Activated naive CD8-positive, alpha-beta T cell treated with anti-CD3 and anti-CD28 coated beads, Interleukin-2, amount 50 U/mL, for 24 hours (primary cell): ENCODE results near the gene DCP1B.

ENCODE experiments used
- ATAC-seq: fragments of 150-1000 bp; cut with Tn5 transposase; one replicate; pipeline ENCODE4 v1.10.0; 2021
- DNase-seq: peaks from one replicate; pipeline ENCODE4 v3.0.0; 2021
- H3K27ac Mint-ChIP-seq: one replicate; pipeline ENCODE4 v1.8.0; 2021; ENCODE audit warnings: mild to moderate bottlenecking, mixed read lengths
- H3K27me3 Mint-ChIP-seq: one replicate; pipeline ENCODE4 v1.8.0; 2021; ENCODE audit warnings: mixed read lengths
- H3K36me3 Mint-ChIP-seq: one replicate; pipeline ENCODE4 v1.8.0; 2021; ENCODE audit warnings: low read depth, mixed read lengths
- H3K4me1 Mint-ChIP-seq: one replicate; pipeline ENCODE4 v1.8.0; 2021; ENCODE audit warnings: mixed read lengths
- H3K4me3 Mint-ChIP-seq: one replicate; pipeline ENCODE4 v1.8.0; 2021; ENCODE audit warnings: mild to moderate bottlenecking, moderate library complexity, mixed read lengths
- H3K9me3 Mint-ChIP-seq: one replicate; pipeline ENCODE4 v1.8.0; 2021; ENCODE audit warnings: mixed read lengths

Gene DCP1B

DNA sequence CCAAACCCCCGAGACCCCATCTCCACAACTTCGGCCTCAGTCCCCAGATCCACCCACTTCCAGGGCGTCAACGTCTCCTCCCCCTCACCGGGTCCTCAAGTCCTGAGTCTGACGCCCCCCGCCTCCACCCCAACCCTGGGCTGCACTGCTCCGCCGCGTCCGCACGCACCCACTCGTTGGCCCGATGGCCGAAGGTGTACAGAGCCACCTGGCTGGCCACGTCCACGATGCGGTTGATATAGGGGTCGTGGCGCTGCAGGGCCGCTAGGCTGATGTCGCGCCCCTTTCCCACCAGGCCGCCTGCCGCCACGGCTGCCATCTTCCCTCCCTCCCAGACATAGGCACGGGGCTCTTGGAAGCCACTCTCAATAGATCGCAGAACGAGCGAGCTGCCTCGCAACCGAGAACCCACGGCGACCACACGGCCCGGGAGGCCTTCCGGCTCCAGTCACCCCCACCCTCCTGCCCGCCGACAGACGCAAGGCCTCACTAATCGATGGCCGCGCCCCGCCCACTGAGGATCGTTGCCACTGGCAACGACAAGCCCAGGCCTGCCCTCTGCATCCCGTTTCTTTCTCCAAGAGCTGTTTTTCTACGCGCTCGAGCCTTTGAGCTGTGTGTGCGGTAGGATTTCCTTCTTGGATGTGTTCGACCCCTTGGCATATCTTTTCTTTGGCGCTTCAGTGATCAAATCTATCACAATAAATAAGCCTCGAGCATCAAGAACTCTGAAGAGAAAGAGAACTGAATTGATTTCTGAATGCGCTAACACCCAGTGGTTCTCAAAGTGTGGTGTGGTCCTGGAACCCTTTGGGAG, at the start of gene DCP1B:
TSS of gene DCP1B (minus strand) at position 345 of the 817 bp plus-strand sequence. CDS start at position 319, 26 bp downstream.
- Mint-ChIP-seq H3K4me3 (peak within 1 kb of the TSS; percentile 94), H3K36me3 (no peaks in the 10 kb centered on the region), H3K27ac (peak within 1 kb of the TSS; percentile 98), H3K27me3 (no peaks in the 10 kb centered on the region), H3K9me3 (no peaks in the 10 kb centered on the region), H3K4me1 (peaks cover 20% of the 10 kb centered on the region)
- DNase-seq: peak; percentile 94
- ATAC-seq: peak; percentile 100

- H3K27ac Mint-ChIP-seq: no peak overlapping the region
- H3K36me3 Mint-ChIP-seq: no peaks in the 10 kb centered on the region
- DNase-seq: no peak
- ATAC-seq: no peak
- no peaks in the 10 kb centered on the region for H3K9me3 Mint-ChIP-seq
- no peak overlapping the region for H3K4me3 Mint-ChIP-seq
- peaks cover 64% of the 10 kb centered on the region for H3K27me3 Mint-ChIP-seq
- peaks cover 20% of the 10 kb centered on the region for H3K4me1 Mint-ChIP-seq
These were observed 49.4 kb upstream of the DCP1B start for GRCh38 chr12:2053691-2054090.

- H3K27me3 Mint-ChIP-seq: peaks cover 68% of the 10 kb centered on the region
- H3K9me3 Mint-ChIP-seq: no peaks in the 10 kb centered on the region
- H3K4me3 Mint-ChIP-seq: peak within 1 kb of the TSS; percentile 70
- DNase-seq (peak; percentile 40), ATAC-seq (peak; percentile 70)
- no peak within 1 kb of the TSS for H3K27ac Mint-ChIP-seq
- no peaks in the 10 kb centered on the region for H3K36me3 Mint-ChIP-seq
- H3K4me1 Mint-ChIP-seq: peaks cover 20% of the 10 kb centered on the region
These were observed 48.8 kb upstream of the DCP1B start, which contains the start of gene CACNA1C for GRCh38 chr12:2052826-2053678. TSS of gene CACNA1C (plus strand) at chr12:2052987. CDS start at chr12:2053563, 576 bp downstream.

- DNase-seq: no peak
- Mint-ChIP-seq H3K36me3 (no peaks in the 10 kb centered on the region), H3K9me3 (no peaks in the 10 kb centered on the region), H3K27ac (no peak overlapping the region), H3K4me1 (peaks cover 20% of the 10 kb centered on the region), H3K27me3 (peaks cover 67% of the 10 kb centered on the region), H3K4me3 (peak overlapping the region; percentile 27)
- no peak for ATAC-seq
These were observed 47.7 kb upstream of the DCP1B start for GRCh38 chr12:2051700-2052621.

DNA sequence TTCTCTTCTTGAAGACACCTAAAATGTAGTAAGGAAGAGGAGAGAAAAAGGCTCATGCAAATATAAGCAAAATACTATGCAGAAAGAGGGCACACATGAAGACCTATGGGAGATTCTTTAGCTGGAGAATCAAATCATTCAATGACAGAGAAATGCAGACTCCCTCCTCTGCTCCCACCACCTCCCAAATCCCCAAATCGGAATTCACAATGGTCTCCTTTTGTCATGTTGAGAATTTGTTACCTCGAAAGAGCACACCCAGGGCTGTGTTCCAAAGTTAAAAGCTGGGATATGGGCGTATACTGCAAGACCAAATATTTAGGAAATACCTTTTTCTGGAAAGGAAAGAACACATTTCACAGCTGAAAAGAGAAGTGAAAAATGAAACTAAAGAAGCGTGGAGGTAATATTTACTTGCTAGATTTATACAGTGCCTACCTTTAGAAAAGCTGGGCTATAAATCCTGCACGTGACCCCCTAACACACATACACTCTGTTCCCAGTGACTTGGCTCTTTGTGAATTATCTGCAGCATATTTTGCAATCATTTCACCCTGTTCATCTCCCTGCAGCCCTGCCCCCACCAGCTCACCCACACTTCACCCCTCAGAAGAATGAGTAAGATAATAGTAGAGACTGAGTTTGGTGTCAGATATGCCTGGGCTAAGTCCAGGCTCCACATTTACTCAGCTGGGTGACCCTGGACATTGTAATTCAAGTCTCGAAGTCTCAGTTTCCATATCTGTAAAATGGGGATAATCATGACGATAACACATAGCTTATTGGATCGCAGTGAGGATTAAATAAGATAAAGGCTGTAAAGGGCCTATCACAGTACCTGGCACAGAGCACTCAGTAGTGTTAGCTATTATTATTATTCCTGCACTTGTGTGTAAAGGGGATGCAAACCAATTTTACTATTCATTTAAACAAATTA, 45.6 kb upstream of the DCP1B start:
- H3K4me3 Mint-ChIP-seq: no peak overlapping the region

DNA sequence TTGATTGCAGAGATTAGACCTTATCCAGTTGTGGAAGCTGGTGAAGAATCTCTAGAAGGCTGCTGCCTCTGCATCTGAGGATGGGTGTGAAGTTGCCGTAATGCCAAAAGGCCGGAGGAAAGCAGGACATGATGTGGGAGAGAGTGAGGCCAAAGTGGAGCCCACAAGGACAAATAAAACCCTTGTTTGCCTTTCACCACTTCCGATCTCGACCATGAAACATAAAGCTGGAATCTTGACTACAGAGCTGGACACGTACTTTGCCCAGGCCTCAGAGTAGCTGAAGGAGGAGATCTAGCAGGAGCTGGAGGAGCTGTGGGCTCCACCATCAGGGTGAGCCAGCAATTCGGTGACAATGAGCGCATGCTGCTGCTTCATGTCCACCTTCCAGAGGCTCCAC, 43.5 kb upstream of the DCP1B start:
- DNase-seq: no peak
- Mint-ChIP-seq H3K36me3 (no peaks in the 10 kb centered on the region), H3K9me3 (no peaks in the 10 kb centered on the region), H3K4me1 (peaks cover 11% of the 10 kb centered on the region), H3K4me3 (no peak overlapping the region), H3K27me3 (peaks cover 51% of the 10 kb centered on the region), H3K27ac (no peak overlapping the region)
- ATAC-seq: no peak

More for the DNA sequence above, 45.6 kb upstream of the DCP1B start:
- Mint-ChIP-seq H3K36me3 (no peaks in the 10 kb centered on the region), H3K9me3 (no peaks in the 10 kb centered on the region), H3K4me1 (peaks cover 20% of the 10 kb centered on the region), H3K27ac (no peak overlapping the region), H3K27me3 (peaks cover 54% of the 10 kb centered on the region)
- DNase-seq (no peak), ATAC-seq (no peak)

DNA sequence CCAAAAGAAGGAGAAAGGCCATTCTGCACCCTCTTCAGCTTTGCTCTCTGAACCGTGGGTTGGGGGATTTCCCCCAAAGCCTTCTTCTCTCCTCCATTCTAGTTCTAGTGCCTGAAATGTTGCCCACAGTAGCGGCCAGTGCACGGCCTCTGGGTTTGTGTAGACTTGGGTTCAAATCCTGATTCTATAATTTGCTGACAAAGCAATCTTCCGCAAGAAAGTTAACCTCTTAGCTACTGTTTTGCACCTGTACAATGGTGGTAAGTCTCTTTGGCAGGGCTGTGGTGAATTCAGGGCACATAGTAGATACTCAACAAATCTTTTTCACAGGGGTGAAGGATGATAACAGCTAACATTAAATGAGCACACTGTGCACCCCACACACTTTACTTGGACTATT, 42.7 kb upstream of the DCP1B start:
- no peak overlapping the region for H3K27ac Mint-ChIP-seq
- H3K4me3 Mint-ChIP-seq: no peak overlapping the region
- no peaks in the 10 kb centered on the region for H3K9me3 Mint-ChIP-seq
- peaks cover 48% of the 10 kb centered on the region for H3K27me3 Mint-ChIP-seq
- no peaks in the 10 kb centered on the region for H3K36me3 Mint-ChIP-seq
- ATAC-seq (no peak), DNase-seq (no peak)
- peaks cover 9% of the 10 kb centered on the region for H3K4me1 Mint-ChIP-seq

DNA sequence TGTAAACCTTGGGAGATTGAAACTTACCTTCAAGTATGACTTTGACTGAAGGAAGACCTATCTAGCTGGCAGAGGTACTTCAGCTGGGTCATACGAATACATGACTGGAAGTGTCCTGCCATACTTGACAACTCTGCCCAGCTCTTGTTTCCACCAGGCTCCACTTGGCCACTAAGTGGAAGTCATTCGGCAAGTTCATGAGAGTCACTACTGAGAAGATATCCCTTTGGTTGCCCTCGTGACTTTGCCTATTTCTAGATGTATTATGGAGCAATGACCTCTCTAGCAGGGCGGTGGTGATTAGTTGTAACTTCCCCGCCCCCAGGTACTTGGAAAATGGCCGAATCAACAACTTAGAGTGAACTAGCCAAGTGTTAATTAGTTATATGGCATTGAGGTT, 39.9 kb upstream of the DCP1B start:
- Mint-ChIP-seq H3K4me1 (no peaks in the 10 kb centered on the region), H3K27ac (no peak overlapping the region), H3K4me3 (no peak overlapping the region), H3K9me3 (no peaks in the 10 kb centered on the region), H3K27me3 (peaks cover 31% of the 10 kb centered on the region), H3K36me3 (no peaks in the 10 kb centered on the region)
- ATAC-seq: no peak
- DNase-seq: no peak

- no peak for ATAC-seq
- Mint-ChIP-seq H3K4me1 (no peaks in the 10 kb centered on the region), H3K9me3 (no peaks in the 10 kb centered on the region), H3K27ac (no peak overlapping the region), H3K4me3 (no peak overlapping the region), H3K27me3 (peaks cover 24% of the 10 kb centered on the region), H3K36me3 (no peaks in the 10 kb centered on the region)
- no peak for DNase-seq
These were observed 38.8 kb upstream of the DCP1B start for GRCh38 chr12:2043054-2043453.

GRCh38 chr12:2039034-2039433, 34.8 kb upstream of the DCP1B start:
- peaks cover 28% of the 10 kb centered on the region for H3K27me3 Mint-ChIP-seq
- H3K4me1 Mint-ChIP-seq: peaks cover 12% of the 10 kb centered on the region
- DNase-seq (no peak), ATAC-seq (no peak)
- H3K9me3 Mint-ChIP-seq: no peaks in the 10 kb centered on the region
- no peak overlapping the region for H3K4me3 Mint-ChIP-seq
- no peak overlapping the region for H3K27ac Mint-ChIP-seq
- H3K36me3 Mint-ChIP-seq: no peaks in the 10 kb centered on the region

- peaks cover 35% of the 10 kb centered on the region for H3K27me3 Mint-ChIP-seq
- DNase-seq (no peak), ATAC-seq (no peak)
- H3K9me3 Mint-ChIP-seq: no peaks in the 10 kb centered on the region
- peaks cover 12% of the 10 kb centered on the region for H3K4me1 Mint-ChIP-seq
- no peaks in the 10 kb centered on the region for H3K36me3 Mint-ChIP-seq
- H3K4me3 Mint-ChIP-seq: peak overlapping the region; percentile 63
- no peak overlapping the region for H3K27ac Mint-ChIP-seq
These were observed 31.3 kb upstream of the DCP1B start for GRCh38 chr12:2035431-2036055.

DNA sequence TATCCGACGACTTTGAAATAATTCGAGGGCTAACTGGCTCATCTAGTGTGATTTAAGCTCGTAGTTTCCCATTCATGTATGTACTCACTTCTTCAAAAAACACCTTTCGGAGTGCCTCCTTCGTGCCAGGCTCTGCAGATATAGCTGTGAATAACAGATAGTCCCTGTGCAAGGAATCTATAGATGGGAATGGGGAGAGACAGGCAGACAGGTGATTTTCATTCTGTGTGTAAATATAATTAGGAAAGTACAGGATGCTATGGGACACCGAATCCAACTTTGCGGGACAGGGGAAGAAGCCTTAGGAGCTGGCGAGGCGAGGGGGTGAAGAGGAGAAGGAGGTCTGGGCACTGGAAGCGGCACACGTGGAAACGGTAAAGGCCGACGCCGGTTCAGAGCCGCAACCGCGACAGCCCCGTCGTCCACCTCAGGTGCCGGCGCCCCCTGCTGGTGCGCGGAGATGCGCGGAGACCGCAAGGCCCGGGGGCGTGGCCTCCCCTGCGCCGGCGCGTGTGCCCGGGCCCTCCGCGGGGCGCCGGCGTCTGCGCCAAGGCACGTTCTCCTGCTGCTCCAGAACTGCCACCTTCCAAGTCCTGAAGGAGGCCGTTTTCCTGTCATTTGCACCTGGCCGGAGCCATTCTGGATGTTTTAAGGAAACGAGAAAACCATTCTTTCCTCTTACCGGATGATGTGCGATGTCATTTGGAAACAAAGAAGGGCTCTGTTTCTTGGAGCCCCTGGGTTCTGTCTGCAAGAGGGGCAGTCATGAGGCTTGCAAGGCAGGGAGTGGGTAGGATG, 30.6 kb upstream of the DCP1B start:
- ATAC-seq (peak; percentile 94), DNase-seq (peak; percentile 91)
- Mint-ChIP-seq H3K4me1 (peaks cover 12% of the 10 kb centered on the region), H3K27ac (no peak overlapping the region), H3K4me3 (peak overlapping the region; percentile 63), H3K9me3 (no peaks in the 10 kb centered on the region), H3K36me3 (no peaks in the 10 kb centered on the region), H3K27me3 (peaks cover 37% of the 10 kb centered on the region)
